ENCODE measurements around the gene NUDCD3. TPM values are rescaled to one million over a fixed set of nuclear protein-coding genes. Genes with fewer than 3 reads are reported as not detected.

Gene NUDCD3
- total and polyA plus RNA-seq, 7 donors: 34.6 to 140 (median 97.7) TPM

DNA sequence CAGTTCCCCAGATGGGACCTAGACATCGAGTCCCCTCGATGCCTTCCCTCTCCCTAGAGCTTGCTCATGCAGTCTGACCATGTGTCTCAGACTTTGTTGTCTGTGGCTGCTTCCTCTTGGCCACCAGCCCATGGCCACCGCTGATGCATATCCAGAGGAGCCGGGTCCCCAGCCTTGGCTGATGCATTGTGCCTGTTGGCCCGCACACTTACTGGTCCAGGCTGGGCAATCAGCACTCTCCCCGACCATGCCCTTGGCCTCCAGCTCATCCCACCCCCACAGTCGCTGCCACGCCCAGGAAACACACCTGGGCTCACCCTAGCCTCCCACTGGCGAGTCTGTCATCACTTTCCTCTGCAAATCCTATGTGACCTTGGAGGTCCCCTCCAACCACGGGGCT is 40.5 kb upstream of the NUDCD3 start:
- no peak overlapping the region for H3K27ac ChIP-seq
- no peak overlapping the region for H3K4me3 ChIP-seq
- intact Hi-C loops (cut with DNase I): no loop called here
- 70 to 75% (median 75%) methylated on average over 10 of the region's 10 CpGs for WGBS, 3 donors
- H3K4me1 ChIP-seq: no peaks in the 10 kb centered on the region
- H3K9me3 ChIP-seq: peaks cover 10% of the 10 kb centered on the region
- no peaks in the 10 kb centered on the region for H3K36me3 ChIP-seq (ENCODE audit: insufficient read depth in 1 of 2, low read depth in 1 of 2)
- no peaks in the 10 kb centered on the region for H3K27me3 ChIP-seq (ENCODE audit: insufficient read depth in 3 of 3, low read length in 2 of 3)
- ATAC-seq (no peak), DNase-seq (no peak)
- TF ChIP-seq, protein P1, sequence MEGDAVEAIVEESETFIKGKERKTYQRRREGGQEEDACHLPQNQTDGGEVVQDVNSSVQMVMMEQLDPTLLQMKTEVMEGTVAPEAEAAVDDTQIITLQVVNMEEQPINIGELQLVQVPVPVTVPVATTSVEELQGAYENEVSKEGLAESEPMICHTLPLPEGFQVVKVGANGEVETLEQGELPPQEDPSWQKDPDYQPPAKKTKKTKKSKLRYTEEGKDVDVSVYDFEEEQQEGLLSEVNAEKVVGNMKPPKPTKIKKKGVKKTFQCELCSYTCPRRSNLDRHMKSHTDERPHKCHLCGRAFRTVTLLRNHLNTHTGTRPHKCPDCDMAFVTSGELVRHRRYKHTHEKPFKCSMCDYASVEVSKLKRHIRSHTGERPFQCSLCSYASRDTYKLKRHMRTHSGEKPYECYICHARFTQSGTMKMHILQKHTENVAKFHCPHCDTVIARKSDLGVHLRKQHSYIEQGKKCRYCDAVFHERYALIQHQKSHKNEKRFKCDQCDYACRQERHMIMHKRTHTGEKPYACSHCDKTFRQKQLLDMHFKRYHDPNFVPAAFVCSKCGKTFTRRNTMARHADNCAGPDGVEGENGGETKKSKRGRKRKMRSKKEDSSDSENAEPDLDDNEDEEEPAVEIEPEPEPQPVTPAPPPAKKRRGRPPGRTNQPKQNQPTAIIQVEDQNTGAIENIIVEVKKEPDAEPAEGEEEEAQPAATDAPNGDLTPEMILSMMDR (IDR thresholded peaks at IDR 0.05): no peak

GRCh38 chr7:44524811-44525388 is 34.4 kb upstream of the NUDCD3 start:
- H3K4me1 ChIP-seq: no peaks in the 10 kb centered on the region
- ATAC-seq: no peak
- H3K4me3 ChIP-seq: no peak overlapping the region
- no peaks in the 10 kb centered on the region for H3K27me3 ChIP-seq (ENCODE audit: insufficient read depth in 3 of 3, low read length in 2 of 3)
- no peaks in the 10 kb centered on the region for H3K36me3 ChIP-seq (ENCODE audit: insufficient read depth in 1 of 2, low read depth in 1 of 2)
- WGBS, 3 donors: 76 to 87% (median 78%) methylated on average over 3 of the region's 3 CpGs
- peaks cover 16% of the 10 kb centered on the region for H3K9me3 ChIP-seq
- H3K27ac ChIP-seq: no peak overlapping the region
- intact Hi-C loops (cut with DNase I): no loop called here
- DNase-seq: no peak
- TF ChIP-seq, protein P1 (IDR thresholded peaks at IDR 0.05): no peak

DNA sequence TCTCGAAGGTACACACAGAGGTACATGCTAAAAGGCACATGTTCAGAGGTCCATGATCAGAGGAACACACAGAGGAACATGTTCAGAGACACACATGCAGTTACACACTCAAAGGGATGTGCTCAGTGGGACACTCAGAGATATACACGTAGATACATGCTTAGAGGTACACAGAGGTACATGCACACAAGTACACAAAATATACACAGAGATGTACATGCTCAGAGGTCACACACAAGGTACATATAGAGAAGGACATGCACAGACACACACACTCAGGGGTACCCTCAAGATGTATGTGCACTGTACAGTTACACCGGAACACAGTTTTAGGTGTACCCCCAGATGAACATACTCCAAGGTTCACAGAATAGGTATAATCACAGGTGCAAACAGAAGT is 31.9 kb upstream of the NUDCD3 start:
- Histone ChIP-seq H3K27me3 (ENCODE audit: insufficient read depth in 3 of 3, low read length in 2 of 3) (no peaks in the 10 kb centered on the region), H3K4me1 (no peaks in the 10 kb centered on the region), H3K36me3 (ENCODE audit: insufficient read depth in 1 of 2, low read depth in 1 of 2) (no peaks in the 10 kb centered on the region), H3K9me3 (peaks cover 16% of the 10 kb centered on the region), H3K4me3 (no peak overlapping the region), H3K27ac (no peak overlapping the region)
- DNase-seq (no peak), ATAC-seq (no peak)
- 84 to 91% (median 86%) methylated on average over 3 of the region's 3 CpGs for WGBS, 3 donors
- TF ChIP-seq, protein P1 (IDR thresholded peaks at IDR 0.05): no peak
- intact Hi-C loops (cut with DNase I): no loop called here

DNA sequence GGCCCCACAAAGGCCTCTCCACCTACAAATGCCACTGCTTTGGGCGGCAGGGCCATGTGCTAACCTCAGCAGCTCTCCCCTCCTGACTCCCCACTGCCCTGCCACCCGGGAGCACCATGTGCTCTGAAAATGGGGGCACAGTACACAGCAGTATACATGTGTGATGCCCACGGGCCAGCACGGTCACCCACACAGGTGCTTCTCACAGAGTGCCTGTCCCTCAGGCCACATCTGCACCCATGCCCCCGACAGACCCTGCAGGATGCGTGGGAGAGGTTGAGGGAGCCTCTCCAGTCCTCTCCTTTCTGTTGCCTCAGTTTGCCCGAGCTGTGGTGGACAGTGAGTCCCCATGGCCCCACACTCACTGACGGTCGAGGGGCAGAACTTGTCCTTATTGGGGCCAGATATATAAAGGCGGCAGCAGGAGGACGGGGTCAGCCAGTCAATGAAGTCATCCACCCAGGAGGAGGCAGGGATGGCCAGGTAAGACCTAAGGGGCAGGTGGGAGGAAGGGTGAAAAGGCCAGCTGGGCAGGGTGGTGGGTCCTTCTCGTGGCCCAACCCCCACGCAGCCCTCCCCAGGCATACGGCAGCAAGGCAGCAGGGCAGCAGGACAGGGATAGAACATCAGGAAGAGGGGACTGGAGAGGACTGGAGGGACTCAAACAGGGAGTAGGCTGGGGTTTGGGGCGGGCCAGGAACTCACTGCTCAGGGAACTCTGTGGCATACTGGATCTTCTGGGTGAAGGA is 31.1 kb upstream of the NUDCD3 start:
- Histone ChIP-seq H3K4me3 (no peak overlapping the region), H3K4me1 (no peaks in the 10 kb centered on the region), H3K9me3 (peaks cover 11% of the 10 kb centered on the region), H3K27me3 (ENCODE audit: insufficient read depth in 3 of 3, low read length in 2 of 3) (no peaks in the 10 kb centered on the region), H3K27ac (no peak overlapping the region), H3K36me3 (ENCODE audit: insufficient read depth in 1 of 2, low read depth in 1 of 2) (no peaks in the 10 kb centered on the region)
- no peak for DNase-seq
- TF ChIP-seq, protein P1 (IDR thresholded peaks at IDR 0.05): no peak
- WGBS, 3 donors: 83 to 87% (median 85%) methylated on average over 15 of the region's 15 CpGs
- intact Hi-C loops (cut with DNase I): no loop called here
- no peak for ATAC-seq

All from psoas muscle (tissue), 8 donors.